Germinal center (tissue), 1 donor: Measurements from ENCODE around the gene GAL3ST2.
"Not testable (repeated sequence)": the region's sequence is repeated elsewhere in the genome, so short reads cannot be mapped to it uniquely, and the experiment has no call there.

ENCODE experiments used
- DNase-seq: peaks from one replicate; pipeline ENCODE4 v3.0.0; 2012; ENCODE audit warnings: mixed read lengths, low spot score

GAL3ST2 gene

DNA sequence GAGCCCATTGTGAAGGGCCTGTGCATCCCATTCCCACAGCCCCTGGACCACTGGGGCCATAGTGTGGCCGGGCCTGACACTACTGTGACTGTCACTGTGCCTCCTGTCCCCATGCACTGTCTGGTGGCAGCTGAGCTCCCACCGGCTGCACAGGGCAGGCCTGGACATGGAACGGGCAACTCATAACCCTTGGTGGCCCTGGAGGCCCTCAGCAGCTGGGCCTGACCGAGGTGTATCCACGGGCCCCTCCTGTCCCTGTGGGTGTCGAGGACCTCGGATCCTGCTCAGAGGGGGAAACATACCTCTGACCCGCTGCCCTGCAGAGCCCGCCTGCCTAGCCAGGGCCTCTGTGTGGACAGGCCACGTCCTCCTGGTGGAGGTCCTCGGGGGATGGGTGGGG, 7.8 kb upstream of the GAL3ST2 start:
- DNase-seq = no peak

DNA sequence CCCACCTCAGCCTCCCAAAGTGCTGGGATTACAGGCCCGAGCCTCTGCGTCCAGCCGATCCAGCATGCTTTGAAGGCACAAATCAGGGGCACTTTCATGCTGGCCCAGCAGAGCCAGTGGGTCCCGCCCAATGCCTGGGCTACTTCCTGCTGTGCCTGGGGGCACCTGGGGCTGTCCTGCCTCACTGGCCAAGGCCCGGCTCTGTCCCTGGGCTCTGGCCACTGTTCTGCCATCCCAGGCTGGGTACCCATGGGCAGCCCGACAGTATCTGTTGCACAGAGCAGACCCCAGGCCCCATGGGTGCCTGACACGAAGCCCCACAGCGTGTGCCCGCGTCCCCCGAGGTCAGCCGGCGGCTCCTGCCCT, 6.8 kb upstream of the GAL3ST2 start:
- DNase-seq = no peak

DNA sequence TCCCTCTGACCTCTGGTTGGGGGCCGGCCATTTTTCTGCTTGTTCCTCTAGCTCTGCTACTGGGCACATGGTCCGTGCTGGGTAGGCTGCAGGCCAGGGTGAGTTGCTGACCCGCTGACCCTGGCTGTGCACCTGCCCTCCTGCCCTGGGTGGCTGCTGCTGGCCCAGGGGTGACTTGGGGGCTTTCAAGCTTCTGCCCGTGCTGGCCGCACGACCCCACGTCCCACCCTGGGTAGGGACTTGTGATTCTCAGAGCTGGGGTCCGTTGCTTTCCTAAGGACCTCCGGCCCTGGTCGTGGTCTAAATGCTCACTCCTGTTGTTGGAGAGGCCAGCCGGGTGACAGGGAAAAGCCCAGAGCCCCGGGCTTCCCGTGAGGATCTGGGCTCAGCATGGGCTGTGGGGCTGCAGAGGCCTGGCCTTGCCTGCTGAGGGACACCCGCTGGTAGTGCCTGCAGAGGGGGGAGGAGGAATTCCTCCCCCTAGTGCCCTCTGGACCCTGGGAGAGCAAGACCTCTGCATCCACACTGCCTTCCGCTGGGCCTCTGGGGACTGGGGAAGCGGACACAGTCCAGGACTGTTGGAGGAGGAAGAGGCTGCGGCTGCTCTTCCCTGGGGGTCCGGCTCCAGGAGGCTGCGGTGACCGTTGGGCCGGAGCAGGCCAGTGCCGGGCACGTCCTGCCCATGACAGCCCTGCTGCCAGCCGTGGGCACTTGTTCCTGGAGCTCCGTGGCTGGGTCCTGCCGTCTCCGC, 6.3 kb upstream of the GAL3ST2 start:
- no peak for DNase-seq

DNA sequence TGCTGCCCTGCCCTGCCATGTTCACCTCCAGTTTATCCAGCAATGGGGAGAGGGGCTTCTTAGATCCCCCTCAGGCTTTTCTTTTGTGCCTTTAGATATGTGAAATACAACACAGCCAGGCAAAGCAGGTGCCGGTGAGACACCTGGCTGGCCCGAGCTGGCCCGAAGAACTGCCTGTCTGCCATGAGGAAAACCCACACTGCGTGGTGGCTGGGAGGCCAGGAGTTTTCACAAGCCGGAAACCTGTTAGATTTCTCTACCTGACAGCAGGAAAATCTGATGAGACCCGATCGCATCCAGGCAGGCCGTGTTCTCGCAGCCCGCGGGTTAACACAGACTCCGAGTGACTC, 5.7 kb upstream of the GAL3ST2 start:
- DNase-seq = no peak

DNA sequence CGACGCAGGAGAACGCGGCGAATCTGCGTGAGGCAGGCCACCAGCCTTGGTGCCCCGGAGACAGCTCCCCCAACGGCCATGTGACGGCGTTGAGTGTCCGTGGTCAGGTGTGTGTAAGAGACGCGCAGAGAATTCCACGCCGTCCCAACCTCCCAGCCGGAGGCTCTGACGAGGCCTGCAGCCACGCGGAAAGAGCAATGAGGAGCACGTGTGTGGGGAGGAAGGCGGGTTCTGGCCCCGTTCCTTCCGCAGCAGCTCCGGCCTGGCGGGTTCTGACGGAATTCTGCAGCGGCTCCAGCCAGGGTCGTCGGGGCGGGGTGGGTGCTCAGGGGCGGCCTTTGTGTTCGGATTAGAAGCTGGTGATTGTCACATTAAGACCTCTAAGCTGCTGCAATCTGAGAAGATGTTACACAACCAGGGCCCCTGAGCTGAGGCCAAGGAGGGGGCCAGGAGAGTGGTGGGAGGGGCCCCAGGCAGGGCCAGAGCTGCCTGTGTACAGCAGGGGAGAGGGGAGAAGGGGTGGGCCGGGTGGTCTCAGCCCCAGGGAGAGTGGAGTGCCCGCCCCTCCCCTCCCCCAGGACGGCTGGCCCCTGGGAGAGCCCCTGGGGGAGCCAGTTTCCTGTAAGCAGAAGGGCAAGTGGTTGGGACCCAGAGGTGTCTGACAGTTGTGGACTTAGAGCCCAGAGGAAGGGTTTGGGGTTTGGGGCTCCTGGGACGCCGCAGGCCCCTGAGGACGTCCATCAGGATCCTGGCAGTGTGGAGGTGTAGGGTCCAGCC, 5.1 kb upstream of the GAL3ST2 start:
- no peak for DNase-seq

DNA sequence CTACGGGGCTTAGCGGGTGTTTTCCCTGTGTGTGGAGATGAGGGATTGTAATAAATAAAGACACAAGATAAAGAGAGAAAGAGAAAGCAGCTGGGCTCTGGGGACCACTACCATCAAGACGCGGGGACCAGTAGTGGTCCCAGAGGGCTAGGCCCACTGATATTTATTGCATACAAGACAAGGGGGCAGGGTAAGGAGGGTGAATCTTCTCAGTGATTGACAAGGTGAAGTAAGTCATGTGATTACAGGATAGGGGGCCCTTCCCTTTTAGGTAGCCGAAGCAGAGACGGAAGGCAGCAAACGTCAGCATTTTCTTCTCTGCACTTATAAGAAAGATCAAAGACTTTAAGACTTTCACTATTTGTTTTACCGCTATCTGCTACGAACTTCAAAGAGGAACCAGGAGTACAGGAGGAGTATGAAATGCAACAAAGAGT, 4.5 kb upstream of the GAL3ST2 start:
- no peak for DNase-seq

DNA sequence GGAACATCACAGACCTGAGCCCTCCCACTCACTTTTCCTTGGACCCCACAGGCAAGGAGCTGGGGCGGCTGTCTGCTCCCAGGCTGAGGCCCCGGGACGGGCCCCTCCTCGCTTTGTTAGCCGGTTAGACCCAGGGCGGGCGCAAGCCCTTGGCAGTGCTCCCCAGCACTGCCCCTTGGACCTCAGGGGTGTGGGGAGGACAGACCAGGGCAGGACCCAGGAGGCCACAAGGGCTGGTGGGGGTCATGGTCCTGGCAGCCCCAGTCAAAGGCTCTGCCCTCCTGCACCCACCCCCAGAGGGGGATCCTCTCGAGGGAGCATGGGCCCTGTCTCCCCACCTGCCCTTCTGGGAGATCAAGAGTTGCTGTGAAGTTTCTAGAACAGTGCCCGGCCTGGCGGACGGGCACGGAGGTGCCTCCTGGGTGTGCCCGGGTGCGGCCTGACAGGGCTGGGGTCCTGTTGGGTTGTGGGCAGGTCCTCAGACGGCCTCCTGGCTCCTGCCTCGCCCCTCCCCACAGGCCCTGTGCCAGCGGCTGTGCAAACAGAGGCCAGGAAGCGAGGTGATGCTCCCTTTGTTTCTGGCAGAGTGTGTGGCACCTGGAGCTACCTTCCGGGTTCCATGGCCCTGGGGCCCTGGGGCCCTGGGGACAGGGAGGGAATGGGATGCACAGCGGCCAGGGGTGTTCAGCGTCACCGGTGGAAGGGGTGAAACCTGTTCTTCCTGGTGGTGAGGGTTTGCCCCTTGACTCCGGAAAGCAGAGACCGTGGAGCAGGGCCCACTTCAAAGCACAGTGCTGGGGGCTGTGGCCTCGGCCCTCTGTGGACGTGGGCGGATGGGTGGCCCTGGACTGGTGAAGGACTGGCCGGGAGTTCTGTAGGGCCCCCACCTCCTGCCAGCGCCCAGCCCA, 2.9 kb upstream of the GAL3ST2 start:
- DNase-seq = no peak

DNA sequence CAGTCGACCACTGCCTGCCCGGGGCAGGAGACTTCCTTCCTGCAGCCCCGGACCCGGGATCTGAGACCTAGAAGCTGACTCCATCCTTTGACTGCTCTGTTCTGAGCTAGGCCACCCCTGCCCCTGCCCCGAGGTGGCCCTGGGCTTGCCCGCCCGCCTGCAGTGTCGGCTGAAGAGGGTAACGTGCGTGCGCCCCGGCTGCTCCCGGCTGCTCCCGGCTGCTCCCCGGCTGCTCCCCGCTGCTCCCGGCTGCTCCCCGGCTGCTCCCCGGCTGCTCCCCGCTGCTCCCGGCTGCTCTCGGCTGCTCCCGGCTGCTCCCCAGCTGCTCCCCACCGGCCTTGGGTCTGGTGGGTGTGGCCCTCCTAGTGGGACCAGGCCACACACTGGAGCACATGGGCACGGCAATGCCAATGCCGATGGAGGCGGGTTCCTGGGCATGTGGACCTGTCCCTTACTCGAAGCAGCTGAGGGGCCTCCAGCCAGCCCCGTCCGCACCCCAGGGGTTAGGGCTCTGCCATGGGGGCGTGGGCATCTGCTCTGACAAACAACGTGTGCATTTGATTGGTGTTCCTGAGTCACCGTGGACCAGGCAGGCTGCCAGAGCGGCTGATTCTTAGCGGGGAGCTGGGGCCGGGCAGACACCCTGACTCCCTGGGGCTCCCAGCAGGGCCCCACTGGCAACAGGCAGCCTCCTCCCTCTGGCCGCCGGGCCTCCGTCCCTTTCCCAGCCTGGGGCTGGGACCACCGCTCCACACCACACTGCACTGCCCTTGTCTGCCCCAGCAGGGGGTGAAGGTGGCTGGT, 2.0 kb upstream of the GAL3ST2 start:
- DNase-seq = no peak

DNA sequence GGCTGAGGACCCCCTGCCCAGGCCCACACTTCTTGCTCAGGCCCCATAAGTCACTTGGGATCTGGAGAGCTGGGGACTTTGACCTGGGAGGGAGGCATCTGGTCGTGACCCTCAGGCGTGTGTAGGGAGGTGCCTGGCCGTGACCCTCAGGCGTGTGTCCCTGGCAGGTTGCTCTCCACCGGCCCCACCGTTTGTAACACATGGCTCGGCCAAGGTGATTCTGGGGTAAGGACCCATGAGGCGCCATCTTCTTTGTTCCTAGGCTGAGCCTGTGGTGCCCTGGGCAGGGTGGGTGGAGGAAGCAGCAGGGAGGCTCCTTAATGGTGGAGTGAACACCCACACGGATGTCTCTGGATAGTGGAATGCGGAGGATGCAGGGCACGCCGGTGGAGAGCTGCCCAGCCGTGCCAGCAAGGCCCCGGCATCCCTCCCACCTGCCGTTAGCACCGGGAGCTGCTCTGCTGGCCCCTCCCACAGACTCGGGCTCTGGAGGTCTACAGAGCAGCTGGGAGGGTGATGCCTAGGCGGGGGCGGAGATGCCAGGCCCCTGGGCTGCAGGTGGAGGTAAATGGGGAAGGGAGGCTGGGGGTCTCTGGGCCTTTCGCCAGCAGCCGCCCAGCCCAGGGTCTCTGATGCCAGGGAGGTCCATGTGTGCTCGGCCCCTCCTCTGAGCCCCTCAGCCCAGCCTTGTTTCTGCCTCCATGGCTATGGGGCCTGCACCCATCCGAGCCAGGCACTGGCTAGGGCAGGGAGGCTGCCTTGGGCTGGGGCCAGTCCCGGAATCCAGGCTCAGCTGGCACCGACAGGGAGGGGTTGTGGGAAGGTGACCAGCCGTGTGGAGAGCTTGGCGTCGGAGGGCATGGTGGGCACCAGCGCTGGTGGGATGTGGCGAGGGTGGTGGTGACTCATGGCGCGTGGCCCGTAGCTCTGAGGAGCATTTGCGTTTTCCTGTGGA, 1.1 kb upstream of the GAL3ST2 start:
- DNase-seq = no peak

DNA sequence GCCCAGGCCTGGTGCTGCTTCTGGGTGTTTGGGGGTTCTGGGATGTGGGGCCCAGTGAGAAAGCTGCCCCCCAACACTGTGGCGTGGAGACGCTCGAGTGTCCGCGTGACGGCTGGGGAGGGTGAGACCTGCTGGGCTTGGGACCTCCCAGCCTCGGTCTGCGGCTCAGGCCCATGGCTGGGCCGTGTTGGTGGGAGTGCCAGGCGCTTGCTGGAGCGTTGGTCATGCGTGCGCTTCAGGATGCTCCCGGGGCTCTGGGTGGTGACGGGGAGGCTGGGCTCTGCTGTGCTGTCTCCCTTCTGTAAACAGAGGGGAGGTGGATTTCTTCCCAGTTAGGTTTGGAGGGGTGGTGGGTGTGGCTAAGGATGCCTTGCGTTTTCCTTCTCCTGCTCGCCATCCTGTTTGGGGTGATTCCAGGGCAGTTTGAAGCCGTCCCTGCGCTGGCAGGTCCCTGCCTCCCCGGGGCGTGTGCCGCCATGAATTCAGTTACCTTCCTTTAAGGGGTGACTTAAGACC, 606 bp downstream of the GAL3ST2 start:
- DNase-seq = no peak

DNA sequence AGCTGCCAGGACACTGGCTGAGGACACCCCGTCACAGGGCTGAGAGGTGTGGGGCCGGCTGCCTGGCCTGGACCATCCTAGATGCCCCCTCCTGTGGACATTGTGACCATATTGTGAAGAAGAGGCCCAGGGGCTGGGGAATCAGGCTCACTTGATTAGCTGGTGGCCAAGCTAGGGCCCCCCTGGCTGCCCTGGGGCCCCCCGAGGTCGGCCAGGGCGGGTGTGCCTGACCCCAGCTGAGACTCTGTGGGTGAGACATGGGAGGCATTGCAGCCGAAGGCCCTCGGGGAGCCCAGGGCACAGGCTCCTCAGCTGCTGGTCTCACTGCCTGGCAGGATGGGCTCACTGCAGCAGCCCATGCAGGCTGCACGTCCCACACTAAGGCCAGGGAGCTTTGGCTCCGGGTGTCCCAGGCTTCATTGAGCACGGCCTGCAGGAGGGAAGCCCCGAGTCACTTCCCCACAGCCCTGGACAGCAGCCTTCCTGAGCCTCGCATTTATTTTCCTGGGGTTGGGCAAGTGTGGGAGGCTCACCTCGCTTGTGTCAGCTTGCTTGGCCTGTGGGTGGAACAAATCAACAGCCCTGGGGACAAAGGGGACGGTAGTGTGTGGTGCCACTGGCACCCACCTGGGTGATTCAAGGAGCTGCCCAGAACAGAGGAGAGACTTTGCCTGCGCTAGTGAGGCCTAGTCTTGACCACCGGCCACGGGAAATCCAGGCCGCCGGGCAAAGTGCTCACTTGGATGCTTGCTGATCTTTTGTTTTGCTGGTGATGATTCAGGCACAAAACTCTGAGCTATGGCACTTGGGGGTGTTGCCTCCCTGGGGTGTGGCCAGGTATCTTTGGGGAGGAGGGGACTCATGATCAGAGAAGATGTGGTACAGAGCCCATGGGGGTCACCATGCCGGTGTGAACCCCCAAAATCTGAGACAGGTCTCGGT, 1.3 kb downstream of the GAL3ST2 start:
- DNase-seq = no peak

DNA sequence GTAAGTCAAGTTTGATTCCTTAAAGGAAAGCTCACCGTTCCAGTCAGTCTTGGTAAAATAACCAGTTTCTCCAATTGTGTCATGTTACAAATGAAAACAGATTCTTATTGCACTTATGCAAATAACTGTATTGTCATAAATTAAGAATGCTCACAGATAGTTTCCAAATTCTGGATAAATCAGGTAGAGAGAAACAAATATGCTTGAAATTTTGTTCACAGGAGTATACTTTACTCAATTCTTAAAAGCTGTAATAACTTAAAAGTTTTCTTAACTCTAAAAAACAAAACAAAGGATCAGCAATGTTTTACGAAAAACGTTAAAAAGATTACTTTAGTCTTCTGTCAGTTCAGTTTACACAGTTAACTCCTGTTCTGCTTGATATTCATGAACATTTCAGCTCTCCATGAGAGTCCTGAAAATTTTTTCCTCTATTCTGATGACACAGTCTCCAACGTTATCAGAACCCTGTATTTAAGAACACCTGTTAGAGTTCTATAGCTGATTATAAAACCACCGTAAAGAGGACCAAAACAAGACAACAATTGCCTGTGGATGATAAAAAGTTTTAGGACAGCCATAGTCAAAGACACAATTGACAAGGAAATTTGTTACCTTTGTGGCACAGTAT, 4.4 kb downstream of the GAL3ST2 start:
- no peak for DNase-seq

DNA sequence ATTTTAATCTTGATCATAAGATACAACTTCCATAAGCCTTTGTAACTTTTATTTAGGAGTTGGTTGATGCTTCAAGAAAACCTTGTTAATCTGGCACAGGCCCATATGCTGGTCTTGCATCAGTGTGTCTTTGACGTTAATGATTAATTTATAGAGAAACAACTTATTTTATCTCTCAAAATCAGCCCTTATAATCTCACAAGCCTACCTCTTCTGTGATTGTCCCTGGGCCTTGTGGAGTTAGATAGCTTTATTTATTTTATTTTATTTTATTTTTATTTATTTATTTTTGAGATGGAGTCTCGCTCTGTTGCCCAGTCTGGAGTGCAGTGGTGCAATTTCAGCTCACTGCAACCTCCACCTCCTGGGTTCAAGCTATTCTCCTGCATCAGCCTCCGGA, 5.4 kb downstream of the GAL3ST2 start:
- not testable (repeated sequence) for DNase-seq

DNA sequence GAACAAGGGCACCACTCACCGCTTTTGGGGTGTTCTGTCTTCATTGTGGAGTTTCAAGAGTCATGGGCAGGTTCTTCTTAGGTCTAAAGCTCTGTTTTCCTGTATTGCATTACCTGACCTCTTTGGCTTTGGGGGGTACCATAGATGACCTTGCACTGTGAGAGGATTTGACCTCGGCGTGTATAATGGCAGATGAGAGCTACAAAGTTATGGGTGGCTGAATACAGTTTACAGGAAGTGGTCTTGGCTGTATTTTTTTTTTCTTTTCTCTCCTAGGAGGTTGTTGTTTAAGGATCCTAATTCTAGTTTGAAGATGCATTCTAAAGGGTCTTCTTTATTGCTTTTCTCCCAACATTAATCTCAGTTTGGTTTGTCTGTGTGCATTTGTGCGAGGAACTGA, 11.5 kb downstream of the GAL3ST2 start:
- DNase-seq = no peak

DNA sequence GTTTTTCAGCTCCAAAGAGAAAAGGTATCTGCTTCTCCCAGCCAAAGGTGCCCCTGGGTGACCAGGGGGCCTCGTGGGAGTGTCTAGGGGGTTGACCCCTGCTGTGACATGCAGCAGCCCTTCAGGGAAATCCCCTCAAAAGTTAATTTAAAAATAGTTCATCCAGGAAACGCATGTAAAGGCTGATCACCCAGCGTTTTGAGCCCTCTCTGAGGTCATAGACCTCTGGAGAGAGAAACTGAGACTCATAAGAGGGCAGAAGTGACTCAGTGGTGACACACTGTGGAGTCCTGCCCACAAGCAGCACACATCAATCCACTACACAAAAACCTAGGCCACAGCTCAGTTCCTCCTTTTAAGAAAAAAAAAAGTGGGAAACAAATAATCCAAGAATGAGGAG, 11.9 kb downstream of the GAL3ST2 start:
- no peak for DNase-seq

DNA sequence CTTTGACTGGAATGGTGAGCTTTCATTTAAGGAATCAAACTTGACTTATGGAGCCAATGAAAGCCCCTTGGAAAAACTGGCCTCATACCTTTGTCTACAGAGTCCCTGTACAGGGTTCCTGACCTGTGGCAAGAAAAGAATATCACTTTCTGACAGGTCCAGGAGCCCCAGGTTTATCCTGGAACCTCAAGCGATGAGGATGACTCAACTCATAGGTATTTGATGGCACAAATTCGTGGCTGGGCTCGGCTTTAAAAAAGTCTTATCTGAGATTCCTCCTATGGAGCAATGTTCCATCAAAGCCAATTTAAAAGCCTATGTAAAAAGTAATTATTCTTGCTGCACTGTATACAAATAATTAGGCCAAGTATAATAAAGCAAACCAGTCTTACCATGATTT, 14.8 kb downstream of the GAL3ST2 start:
- not testable (repeated sequence) for DNase-seq

DNA sequence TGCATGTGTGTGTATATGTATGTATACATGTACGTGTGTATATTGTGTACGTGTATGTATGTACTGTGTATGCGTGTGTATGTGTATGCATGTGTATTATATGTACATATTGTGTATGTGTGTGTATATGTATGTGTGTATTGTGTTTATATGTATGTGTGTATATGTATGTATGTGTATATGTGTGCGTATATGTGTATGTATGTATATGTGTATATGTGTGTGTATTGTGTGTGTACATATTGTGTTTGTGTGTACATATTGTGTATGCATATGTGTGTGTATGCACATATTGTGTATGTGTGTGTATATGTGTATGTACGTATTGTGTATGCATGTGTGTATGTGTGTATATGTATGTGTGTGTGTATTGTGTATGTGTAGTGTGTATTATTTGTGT, 16.8 kb downstream of the GAL3ST2 start:
- DNase-seq = no peak

DNA sequence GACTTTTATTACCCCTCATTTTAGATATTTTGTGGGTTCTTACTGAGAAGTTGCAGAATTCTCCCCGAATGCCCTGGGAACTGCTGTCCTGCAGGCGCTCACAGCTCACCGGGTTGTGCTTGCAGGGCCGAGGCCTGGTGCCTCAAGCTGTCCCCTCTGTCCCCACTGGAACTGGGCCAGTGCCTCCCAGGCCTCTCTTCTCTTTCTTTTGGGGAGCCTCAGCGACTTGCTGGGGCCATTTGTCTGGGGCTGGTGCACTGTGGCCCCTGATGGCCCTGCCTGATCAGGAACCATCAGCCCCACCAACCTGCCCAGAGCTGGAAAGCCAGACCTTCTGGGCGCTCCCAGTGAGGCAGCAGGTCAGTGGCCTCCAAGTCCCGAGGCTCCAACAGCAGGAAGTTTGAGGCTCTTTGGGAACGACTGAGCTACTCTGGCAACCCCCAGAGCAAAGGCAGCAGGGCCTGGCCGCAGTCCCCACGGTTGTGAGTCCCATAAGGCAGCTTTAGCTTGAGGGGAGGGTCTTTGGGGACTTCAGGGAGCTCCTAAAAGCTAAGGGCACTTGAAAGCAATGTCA, 17.7 kb downstream of the GAL3ST2 start:
- DNase-seq = no peak
